ENCODE measurements around the gene BTF3. TPM values are rescaled to one million over a fixed set of nuclear protein-coding genes. Genes with fewer than 3 reads are reported as not detected.

The BTF3 gene
- total and polyA plus RNA-seq, 2 of the 13 experiments (the other 11 are each of a cell fraction or from before 2014, with no cell fraction given) = 557 to 698 TPM

GRCh38 chr5:73544429-73545402, 46.5 kb downstream of the BTF3 start (continued):
- TF ChIP-seq MATR3 (CRISPR knock-in tag; IDR thresholded peaks at IDR 0.05) (no peak), ZNF17 (CRISPR knock-in tag; IDR thresholded peaks at IDR 0.05) (no peak), SOX13 (IDR thresholded peaks at IDR 0.05) (peak; percentile 100), SOX13 (CRISPR knock-in tag; conservative IDR thresholded peaks at IDR 0.05 in 1 of 2, IDR thresholded peaks at IDR 0.05 in 1 of 2) (peak in 1 of 2 experiments; percentile 100; a peak in 2 of 4 replicates), ZBTB42 (CRISPR knock-in tag; IDR thresholded peaks at IDR 0.05) (no peak), NCOA5 (CRISPR knock-in tag; IDR thresholded peaks at IDR 0.05) (no peak), THAP8 (CRISPR knock-in tag; IDR thresholded peaks at IDR 0.05; ENCODE audit: borderline replicate concordance) (no peak), HES4 (CRISPR knock-in tag; IDR thresholded peaks at IDR 0.05; ENCODE audit: borderline replicate concordance) (no peak), HOXA3 (CRISPR knock-in tag; IDR thresholded peaks at IDR 0.05) (peak; percentile 86), HNF4A (CRISPR knock-in tag; IDR thresholded peaks at IDR 0.05) (peak; percentile 98), YY1 (IDR thresholded peaks at IDR 0.05; ENCODE audit: insufficient read depth, insufficient replicate concordance, low read depth, low read length) (no peak), ZBTB25 (CRISPR knock-in tag; IDR thresholded peaks at IDR 0.05) (peak; percentile 78; the same call in 1 of the 2 replicates), RXRB (CRISPR knock-in tag; IDR thresholded peaks at IDR 0.05; ENCODE audit: borderline replicate concordance) (peak; percentile 93), ZNF879 (CRISPR knock-in tag; IDR thresholded peaks at IDR 0.05) (no peak), HIVEP1 (CRISPR knock-in tag; IDR thresholded peaks at IDR 0.05) (peak; percentile 55; the same call in 1 of the 2 replicates), LCORL (IDR thresholded peaks at IDR 0.05) (peak; percentile 71), LCORL (CRISPR knock-in tag; IDR thresholded peaks at IDR 0.05) (peak; percentile 78), HINFP (CRISPR knock-in tag; IDR thresholded peaks at IDR 0.05; ENCODE audit: low read depth) (peak; percentile 88; the same call in 1 of the 2 replicates), FUBP1 (CRISPR knock-in tag; IDR thresholded peaks at IDR 0.05; ENCODE audit: borderline replicate concordance) (no peak), ZC3H13 (CRISPR knock-in tag; IDR thresholded peaks at IDR 0.05) (no peak), GATA4 (IDR thresholded peaks at IDR 0.05; ENCODE audit: borderline replicate concordance, low read depth) (peak; percentile 86; the same call in 1 of the 2 replicates), ZNF704 (CRISPR knock-in tag; IDR thresholded peaks at IDR 0.05; ENCODE audit: borderline replicate concordance) (no peak), ZNF550 (CRISPR knock-in tag; IDR thresholded peaks at IDR 0.05; ENCODE audit: borderline replicate concordance) (no peak)
